HEK293T (cell line): ENCODE data around the gene C11orf21.
A peak's percentile ranks its signal among the peaks of the same experiment; 100 is the strongest.

Experiments used
- CTCF ChIA-PET: fragments of 350-600 bp; formaldehyde crosslinking; extraction: SDS; loops from one replicate; lab custom pipeline; 2021; ENCODE audit warnings: antibody characterized with exemption, inconsistent platforms; lab: Yijun Ruan, JAX
- POLR2A ChIA-PET: fragments of 350-600 bp; formaldehyde crosslinking; extraction: SDS; loops from one replicate; lab custom pipeline; 2020; ENCODE audit warnings: antibody characterized with exemption, inconsistent platforms; lab: Yijun Ruan, JAX
- DNase-seq: peaks from one replicate; pipeline ENCODE4 v3.0.0; 2012; ENCODE audit warnings: mixed read lengths; ENCODE audit errors: extremely low spot score
- ARNT ChIP-seq: fragments of 450-650 bp; IDR thresholded peaks from 2 replicates; pipeline ENCODE4 v1.6.1; 2017; ENCODE audit warnings: mild to moderate bottlenecking
- BHLHE40 ChIP-seq: fragments of 450-650 bp; IDR thresholded peaks from 2 replicates; pipeline ENCODE4 v1.6.1; 2016; ENCODE audit warnings: mild to moderate bottlenecking, moderate library complexity, borderline replicate concordance
- CTBP1 ChIP-seq: fragments of 450-650 bp; IDR thresholded peaks from 2 replicates; pipeline ENCODE4 v1.6.1; 2016; ENCODE audit warnings: borderline replicate concordance
- ELF4 ChIP-seq: fragments of 450-650 bp; IDR thresholded peaks from 2 replicates; pipeline ENCODE4 v1.6.1; 2017; ENCODE audit warnings: antibody characterized with exemption
- FOXA1 ChIP-seq: fragments of 450-650 bp; IDR thresholded peaks from 2 replicates; pipeline ENCODE4 v1.6.1; 2016; ENCODE audit warnings: mild to moderate bottlenecking
- FOXK2 ChIP-seq: fragments of 450-650 bp; IDR thresholded peaks from 2 replicates; pipeline ENCODE4 v1.6.1; 2016; ENCODE audit warnings: mild to moderate bottlenecking
- FOXM1 ChIP-seq: fragments of 450-650 bp; IDR thresholded peaks from 2 replicates; pipeline ENCODE4 v1.6.1; 2017; ENCODE audit warnings: mild to moderate bottlenecking, borderline replicate concordance
- HDGF ChIP-seq: fragments of 450-650 bp; IDR thresholded peaks from 2 replicates; pipeline ENCODE4 v1.6.1; 2017; ENCODE audit warnings: antibody characterized with exemption, borderline replicate concordance
- L3MBTL2 ChIP-seq: fragments of 450-650 bp; conservative IDR thresholded peaks from 2 replicates; pipeline ENCODE4 v1.6.1; 2016; ENCODE audit warnings: mild to moderate bottlenecking
- LEF1 ChIP-seq: fragments of 450-650 bp; IDR thresholded peaks from 2 replicates; pipeline ENCODE4 v1.6.1; 2017; ENCODE audit warnings: mild to moderate bottlenecking, borderline replicate concordance
- NFRKB ChIP-seq: fragments of 450-650 bp; IDR thresholded peaks from 2 replicates; pipeline ENCODE4 v1.6.1; 2016; ENCODE audit warnings: mild to moderate bottlenecking, moderate library complexity
- PKNOX1 ChIP-seq: fragments of 450-650 bp; IDR thresholded peaks from 2 replicates; pipeline ENCODE4 v1.6.1; 2016
- SP1 ChIP-seq: fragments of 450-650 bp; IDR thresholded peaks from 2 replicates; pipeline ENCODE4 v1.6.1; 2017
- SUZ12 ChIP-seq: fragments of 450-650 bp; IDR thresholded peaks from 2 replicates; pipeline ENCODE4 v1.6.1; 2016; ENCODE audit warnings: mild to moderate bottlenecking
- TARDBP ChIP-seq: fragments of 450-650 bp; IDR thresholded peaks from 2 replicates; pipeline ENCODE4 v1.6.1; 2016
- ZNF384 ChIP-seq: fragments of 450-650 bp; IDR thresholded peaks from 2 replicates; pipeline ENCODE4 v1.6.1; 2016

C11orf21 gene

GRCh38 chr11:2267851-2268728, 33.6 kb downstream of the C11orf21 start:
- no peak for TF ChIP-seq FOXM1
- TF ChIP-seq ARNT, result no peak
- TF ChIP-seq SUZ12, result no peak
- TF ChIP-seq NFRKB, result no peak
- no peak for TF ChIP-seq FOXA1
- TF ChIP-seq SP1, result no peak
- TF ChIP-seq FOXK2, result no peak
- TF ChIP-seq CTBP1, result no peak
- TF ChIP-seq ELF4, result no peak
- no peak for TF ChIP-seq ZNF384
- no peak for TF ChIP-seq L3MBTL2
- no peak for TF ChIP-seq HDGF
- no peak for TF ChIP-seq PKNOX1
- TF ChIP-seq TARDBP, result no peak
- TF ChIP-seq BHLHE40, result no peak
- TF ChIP-seq LEF1, result no peak
- DNase-seq, result peak; percentile 6
- ChIA-PET POLR2A (interaction anchor here (0.6 kb wide), 1 partner anchor 17 kb away, joined by 3 read pairs; no protein-coding TSS in a partner anchor), CTCF (no interaction called here)

- no peak for TF ChIP-seq SP1
- TF ChIP-seq ARNT, result no peak
- no peak for TF ChIP-seq ELF4
- no peak for TF ChIP-seq FOXM1
- ChIA-PET POLR2A (no interaction called here), CTCF (no interaction called here)
- DNase-seq, result peak; percentile 3
Observed at GRCh38 chr11:2267306-2267850, 34.3 kb downstream of the C11orf21 start.

GRCh38 chr11:2266586-2267305, 35.0 kb downstream of the C11orf21 start:
- peak; percentile 3 for DNase-seq
- TF ChIP-seq FOXA1 (no peak), CTBP1 (no peak), HDGF (no peak), TARDBP (no peak), SUZ12 (no peak), LEF1 (no peak), FOXK2 (no peak), FOXM1 (no peak), L3MBTL2 (no peak), NFRKB (no peak), PKNOX1 (no peak)
- ChIA-PET CTCF (no interaction called here), POLR2A (no interaction called here)

- peak; percentile 3 for DNase-seq
- TF ChIP-seq ARNT (no peak), HDGF (no peak), FOXM1 (no peak), FOXK2 (no peak), LEF1 (no peak)
- POLR2A ChIA-PET, result no interaction called here
- CTCF ChIA-PET, result no interaction called here
Observed at GRCh38 chr11:2265854-2266585, 35.7 kb downstream of the C11orf21 start.

GRCh38 chr11:2265396-2265795, 36.3 kb downstream of the C11orf21 start:
- POLR2A ChIA-PET, result no interaction called here
- peak; percentile 1 for DNase-seq
- TF ChIP-seq FOXA1, result no peak
- no peak for TF ChIP-seq NFRKB
- TF ChIP-seq LEF1, result no peak
- TF ChIP-seq SUZ12, result no peak
- no peak for TF ChIP-seq PKNOX1
- TF ChIP-seq FOXM1, result no peak
- no peak for TF ChIP-seq CTBP1
- no peak for TF ChIP-seq ZNF384
- no peak for TF ChIP-seq SP1
- TF ChIP-seq BHLHE40, result no peak
- TF ChIP-seq TARDBP, result no peak
- TF ChIP-seq ARNT, result no peak
- TF ChIP-seq L3MBTL2, result no peak
- TF ChIP-seq FOXK2, result no peak
- TF ChIP-seq ELF4, result no peak
- TF ChIP-seq HDGF, result no peak
- CTCF ChIA-PET, result no interaction called here
